A549 (cell line): ENCODE data around the gene ACOT7. TPM values are rescaled to one million over a fixed set of nuclear protein-coding genes. Genes with fewer than 3 reads are reported as not detected.
A peak's percentile ranks its signal among the peaks of the same experiment; 100 is the strongest.

Experiments used
- ATAC-seq, 2 experiments: fragments of 200-7000 bp in 1 of 2; fragments of >200 bp in 1 of 2; cut with Nextera tagmentation in 1 of 2; cut with Tn5 transposase in 1 of 2; 3 replicates each; pipeline versions ENCODE4 v1.8.0 to v1.9.1; 2018 to 2020; ENCODE audit warnings: mild to moderate bottlenecking in 1 of 2, moderate library complexity in 1 of 2
- CTCF ChIA-PET: fragments of 300-600 bp; sonication (Branson Sonifier 250); formaldehyde crosslinking; extraction: SDS; loops from one replicate; lab custom pipeline; 2021; ENCODE audit warnings: antibody characterized with exemption, inconsistent platforms; lab: Yijun Ruan, JAX
- POLR2A ChIA-PET: fragments of 350-600 bp; formaldehyde crosslinking; extraction: SDS; loops from one replicate; lab custom pipeline; 2021; ENCODE audit warnings: antibody characterized with exemption, inconsistent platforms; lab: Yijun Ruan, JAX
- DNase-seq, 2 experiments: peaks; one replicate each; pipeline versions ENCODE4 v3.0.0 to v3.0.0-alpha.2; 2011 to 2016; ENCODE audit warnings: low read depth in 1 of 2, low spot score in 1 of 2
- FAIRE-seq: peaks from 2 replicates; lab custom pipeline; 2011; peaks lifted over from hg19 to GRCh38; lab: Jason Lieb, UNC
- H3K27ac ChIP-seq, 2 experiments: fragments of >200 bp; sonication (Bioruptor Twin); formaldehyde crosslinking; 3 replicates each; pipeline ENCODE4 v1.5.1; 2016 to 2017
- H3K4me1 ChIP-seq: fragments of >200 bp; sonication (Bioruptor Twin); formaldehyde crosslinking; 3 replicates; pipeline ENCODE4 v1.6.1; 2016
- H3K4me2 ChIP-seq: fragments of >200 bp; sonication (Bioruptor Twin); formaldehyde crosslinking; 3 replicates; pipeline ENCODE4 v1.6.1; 2016
- H3K4me3 ChIP-seq: fragments of >200 bp; sonication (Bioruptor Twin); formaldehyde crosslinking; 3 replicates; pipeline ENCODE4 v1.5.1; 2016
- H3K9me3 ChIP-seq: fragments of >200 bp; sonication (Bioruptor Twin); formaldehyde crosslinking; 3 replicates; pipeline ENCODE4 v1.6.1; 2016
- BHLHE40 ChIP-seq: IDR thresholded peaks from 2 replicates; pipeline ENCODE4 v1.6.1; 2012; ENCODE audit warnings: low read depth, low read length, inconsistent platforms
- CHD2 ChIP-seq: fragments of 150-350 bp; IDR thresholded peaks from 2 replicates; pipeline ENCODE4 v1.6.1; 2014; ENCODE audit warnings: low read length; ENCODE audit not compliant: partially characterized antibody
- CHD4 ChIP-seq: fragments of 200-600 bp; sonication (generic); IDR thresholded peaks from 2 replicates; pipeline ENCODE4 v1.6.1; 2016; ENCODE audit warnings: antibody characterized with exemption, mild to moderate bottlenecking, borderline replicate concordance
- CTCF ChIP-seq: fragments of >200 bp; sonication (Bioruptor Twin); formaldehyde crosslinking; IDR thresholded peaks from 3 replicates; pipeline ENCODE4 v1.5.1; 2016
- EHMT2 ChIP-seq: fragments of 200-600 bp; sonication (generic); IDR thresholded peaks from 2 replicates; pipeline ENCODE4 v1.6.1; 2016; ENCODE audit warnings: antibody characterized with exemption, low read depth, mild to moderate bottlenecking, moderate library complexity
- ESRRA ChIP-seq: fragments of 150-350 bp; IDR thresholded peaks from 2 replicates; pipeline ENCODE4 v1.6.1; 2014; ENCODE audit warnings: mild to moderate bottlenecking, low read length, borderline replicate concordance
- FOSB ChIP-seq: fragments of 250-450 bp; sonication (Bioruptor Pico); IDR thresholded peaks from 2 replicates; pipeline ENCODE4 v1.5.0; 2020; ENCODE audit warnings: mild to moderate bottlenecking, moderate library complexity
- FOXS1 ChIP-seq: fragments of 250-450 bp; sonication (Bioruptor Pico); IDR thresholded peaks from 2 replicates; pipeline ENCODE4 v1.5.0; 2020; ENCODE audit warnings: mild to moderate bottlenecking, moderate library complexity
- HES2 ChIP-seq: fragments of >200 bp; sonication (Bioruptor Twin); formaldehyde crosslinking; IDR thresholded peaks from 2 replicates; pipeline ENCODE4 v1.6.1; 2016
- HEYL ChIP-seq: fragments of 250-450 bp; sonication (Bioruptor Pico); IDR thresholded peaks from 2 replicates; pipeline ENCODE4 v1.8.0; 2021; ENCODE audit warnings: mild to moderate bottlenecking, moderate library complexity
- HOXA7 ChIP-seq: fragments of 250-450 bp; sonication (Bioruptor Pico); IDR thresholded peaks from 2 replicates; pipeline ENCODE4 v1.5.0; 2020; ENCODE audit warnings: mild to moderate bottlenecking, moderate library complexity
- JUN ChIP-seq, 2 experiments: fragments of >200 bp; sonication (Bioruptor Twin); formaldehyde crosslinking; IDR thresholded peaks; 2 replicates in 1 of 2; 3 replicates in 1 of 2; pipeline ENCODE4 v1.6.1; 2016 to 2017
- JUNB ChIP-seq: fragments of >200 bp; sonication (Bioruptor Twin); formaldehyde crosslinking; IDR thresholded peaks from 2 replicates; pipeline ENCODE4 v1.6.1; 2016
- KDM5A ChIP-seq: fragments of 200-600 bp; sonication (generic); IDR thresholded peaks from 2 replicates; pipeline ENCODE4 v1.6.1; 2016; ENCODE audit warnings: antibody characterized with exemption, mild to moderate bottlenecking
- MAX ChIP-seq: IDR thresholded peaks from 2 replicates; pipeline ENCODE4 v1.6.1; 2012
- MAZ ChIP-seq: fragments of 150-350 bp; IDR thresholded peaks from 2 replicates; pipeline ENCODE4 v1.6.1; 2014; ENCODE audit warnings: antibody characterized with exemption, low read depth, low read length, borderline replicate concordance
- NFE2L2 ChIP-seq: fragments of 150-350 bp; conservative IDR thresholded peaks from 2 replicates; pipeline ENCODE4 v1.6.1; 2014; ENCODE audit warnings: low read length
- NPAS2 ChIP-seq: fragments of 250-450 bp; sonication (Bioruptor Pico); IDR thresholded peaks from 2 replicates; pipeline ENCODE4 v1.8.0; 2022; ENCODE audit warnings: mild to moderate bottlenecking, moderate library complexity, borderline replicate concordance
- NR3C1 ChIP-seq: fragments of >200 bp; sonication (Bioruptor Twin); formaldehyde crosslinking; IDR thresholded peaks from 3 replicates; pipeline ENCODE4 v1.6.1; 2017
- PBX3 ChIP-seq: IDR thresholded peaks from 2 replicates; pipeline ENCODE4 v1.6.1; 2012
- PHF8 ChIP-seq: fragments of 200-600 bp; sonication (generic); IDR thresholded peaks from 2 replicates; pipeline ENCODE4 v1.6.1; 2016; ENCODE audit warnings: low read depth, mild to moderate bottlenecking, antibody characterized with exemption, moderate library complexity, borderline replicate concordance
- POLR2A ChIP-seq: IDR thresholded peaks from 2 replicates; pipeline ENCODE4 v1.6.1; 2012; ENCODE audit warnings: mild to moderate bottlenecking, low read length
- POLR2AphosphoS2 ChIP-seq: conservative IDR thresholded peaks from 2 replicates; pipeline ENCODE4 v1.6.1; 2012; ENCODE audit warnings: low read length, improper control_type of control experiment, inconsistent platforms
- RAD21 ChIP-seq, 2 experiments: fragments of >200 bp in 1 of 2; sonication (Bioruptor Twin) in 1 of 2; formaldehyde crosslinking in 1 of 2; IDR thresholded peaks in 1 of 2; conservative IDR thresholded peaks in 1 of 2; 2 replicates in 1 of 2; 3 replicates in 1 of 2; pipeline ENCODE4 v1.6.1; 2012 to 2018; ENCODE audit warnings: inconsistent platforms in 1 of 2
- RARB ChIP-seq: fragments of 250-450 bp; sonication (Bioruptor Pico); IDR thresholded peaks from 2 replicates; pipeline ENCODE4 v1.8.0; 2021; ENCODE audit warnings: mild to moderate bottlenecking, moderate library complexity
- RFX5 ChIP-seq: fragments of 450-650 bp; IDR thresholded peaks from 2 replicates; pipeline ENCODE4 v1.7.1; 2014; ENCODE audit warnings: antibody characterized with exemption, mild to moderate bottlenecking, moderate library complexity
- SMC3 ChIP-seq: fragments of >200 bp; sonication (Bioruptor Twin); formaldehyde crosslinking; IDR thresholded peaks from 3 replicates; pipeline ENCODE4 v1.6.1; 2018; ENCODE audit warnings: inconsistent platforms
- SREBF2 ChIP-seq: fragments of 450-650 bp; IDR thresholded peaks from 2 replicates; pipeline ENCODE4 v1.6.1; 2014; ENCODE audit warnings: mild to moderate bottlenecking, moderate library complexity
- TFCP2L1 ChIP-seq: fragments of 250-450 bp; sonication (Bioruptor Pico); IDR thresholded peaks from 2 replicates; pipeline ENCODE4 v1.5.0; 2021; ENCODE audit warnings: mild to moderate bottlenecking
- TP53 ChIP-seq: fragments of 250-450 bp; sonication (Bioruptor Pico); IDR thresholded peaks from 2 replicates; pipeline ENCODE4 v1.5.0; 2021; ENCODE audit warnings: mild to moderate bottlenecking, moderate library complexity
- ZFP36 ChIP-seq: fragments of 450-650 bp; IDR thresholded peaks from 2 replicates; pipeline ENCODE4 v1.6.1; 2014; ENCODE audit warnings: borderline replicate concordance; ENCODE audit not compliant: partially characterized antibody
- ZNF302 ChIP-seq: fragments of 250-450 bp; sonication (Bioruptor Pico); IDR thresholded peaks from 2 replicates; pipeline ENCODE4 v1.9.0; 2021; ENCODE audit warnings: inconsistent platforms, mild to moderate bottlenecking, moderate library complexity
- ZSCAN20 ChIP-seq: fragments of 250-450 bp; sonication (Bioruptor Pico); IDR thresholded peaks from 2 replicates; pipeline ENCODE4 v1.8.0; 2022; ENCODE audit warnings: mild to moderate bottlenecking, moderate library complexity
- WGBS: methylation state at CpG from one replicate; pipeline ENCODE4 v1.1.6; 2017; ENCODE audit errors: missing lambda C conversion rate; 5-methylcytosine and 5-hydroxymethylcytosine counted together
- polyA plus RNA-seq, 4 experiments: library from polyadenylated mRNA; depleted of rRNA in 3 of 4; stranded (reverse); fragments of >200 nt; fragmentation: RNase III in 1 of 4; extraction: RNeasy Plus Mini Kit Qiagen cat#74134 plus additional on column Dnase treatment in 1 of 4; gene quantifications; 2 replicates in 3 of 4; 3 replicates in 1 of 4; pipeline ENCODE4 v1.2.3, GENCODE V29; 2011 to 2017

Gene ACOT7
- polyA plus RNA-seq, 2 of the 4 experiments (the other 2 are of a cell fraction), result 48.0 to 49.6 TPM

- Histone ChIP-seq H3K4me3 (no peak overlapping the region), H3K4me1 (peaks cover 29% of the 10 kb centered on the region), H3K9me3 (no peaks in the 10 kb centered on the region), H3K4me2 (no peak overlapping the region), H3K27ac (no peak overlapping the region)
- ChIA-PET POLR2A (no interaction called here), CTCF (interaction anchor here (0.6 to 4.7 kb wide), 30 partner anchors 9 to 143 kb away, joined by 3 to 70 read pairs (median 5); partner anchors contain the start of gene HES3)
- DNase-seq, result peak; percentile 41 to 44
- ATAC-seq, result peak; percentile 56 to 71; a peak in 3 of 6 replicates
- FAIRE-seq, result no peak
- WGBS, result 53% methylated on average over 14 of the region's 15 CpGs
- TF ChIP-seq SREBF2 (no peak), SMC3 (peak; percentile 72), RARB (CRISPR knock-in tag) (no peak), JUNB (no peak), PHF8 (no peak), ZFP36 (no peak), ZNF302 (CRISPR knock-in tag) (no peak), NR3C1 (no peak), TP53 (CRISPR knock-in tag) (no peak), KDM5A (no peak), HOXA7 (CRISPR knock-in tag) (no peak), BHLHE40 (no peak), HES2 (no peak), RFX5 (no peak), PBX3 (no peak), NFE2L2 (no peak), CHD2 (no peak), TFCP2L1 (no peak), ZSCAN20 (CRISPR knock-in tag) (no peak), ESRRA (no peak), FOSB (no peak), CTCF (peak; percentile 68), MAX (no peak), NPAS2 (CRISPR knock-in tag) (no peak), POLR2A (no peak), RAD21 (conservative IDR thresholded peaks at IDR 0.05 in 1 of 2, IDR thresholded peaks at IDR 0.05 in 1 of 2) (peak; percentile 73 to 79)
These were observed 45.7 kb downstream of the ACOT7 start for GRCh38 chr1:6347641-6348487.

- Histone ChIP-seq H3K27ac (no peak overlapping the region), H3K4me3 (no peak overlapping the region), H3K9me3 (no peaks in the 10 kb centered on the region), H3K4me1 (peaks cover 19% of the 10 kb centered on the region), H3K4me2 (no peak overlapping the region)
- FAIRE-seq (no peak), ATAC-seq (no peak), DNase-seq (no peak)
- CTCF ChIA-PET, result interaction anchor here (0.9 to 17.9 kb wide), 9 partner anchors 53 to 144 kb away, joined by 3 to 250 read pairs (median 5); partner anchors contain the start of gene HES3
- POLR2A ChIA-PET, result no interaction called here
- 84% methylated on average over 14 of the region's 14 CpGs for WGBS
- TF ChIP-seq EHMT2 (no peak), ESRRA (no peak), HEYL (CRISPR knock-in tag) (no peak), CHD4 (no peak), CTCF (no peak), MAX (no peak), POLR2AphosphoS2 (no peak), MAZ (no peak), NPAS2 (CRISPR knock-in tag) (no peak), ZNF302 (CRISPR knock-in tag) (no peak), JUN (IDR thresholded peaks at IDR 0.05) (no peak), FOXS1 (CRISPR knock-in tag) (no peak), BHLHE40 (no peak)
These were observed 48.1 kb downstream of the ACOT7 start for GRCh38 chr1:6345460-6345859.
